BJ (cell line): ENCODE results near the gene KCNG1. TPM values are rescaled to one million over a fixed set of nuclear protein-coding genes. Genes with fewer than 3 reads are reported as not detected.
"Not testable (repeated sequence)": the region's sequence is repeated elsewhere in the genome, so short reads cannot be mapped to it uniquely, and the experiment has no call there.

Experiments used
- CTCF ChIA-PET: fragments of 350-600 bp; formaldehyde crosslinking; extraction: SDS; loops from one replicate; lab custom pipeline; 2021; ENCODE audit warnings: antibody characterized with exemption, inconsistent platforms; lab: Yijun Ruan, JAX
- POLR2A ChIA-PET: fragments of 300-600 bp; sonication (Branson Sonifier 250); formaldehyde crosslinking; extraction: SDS; loops from one replicate; lab custom pipeline; 2021; ENCODE audit warnings: antibody characterized with exemption; lab: Charles Lee
- DNase-seq: peaks from one replicate; pipeline ENCODE4 v3.0.0-alpha.2; 2011; ENCODE audit warnings: low read depth
- H3K27me3 ChIP-seq: 2 replicates; pipeline ENCODE4 v1.6.0; 2011; ENCODE audit warnings: low read length; ENCODE audit not compliant: control insufficient read depth, insufficient read depth
- H3K36me3 ChIP-seq: 2 replicates; pipeline ENCODE4 v1.5.1; 2011; ENCODE audit warnings: low read length; ENCODE audit not compliant: control insufficient read depth, insufficient read depth
- H3K4me3 ChIP-seq: 2 replicates; pipeline ENCODE4 v1.5.1; 2011; ENCODE audit warnings: low read depth, mild to moderate bottlenecking, control low read depth, low read length
- polyA plus RNA-seq: library from polyadenylated mRNA; depleted of rRNA; stranded (reverse); fragments of >200 nt; gene quantifications from 2 replicates; pipeline ENCODE4 v1.2.3, GENCODE V29; 2011
- TF ChIP-seq, protein P1 (sequence below): IDR thresholded peaks from 2 replicates; pipeline ENCODE4 v1.5.1; 2011; ENCODE audit warnings: low read depth, mild to moderate bottlenecking, control low read depth, inconsistent platforms, low read length, moderate library complexity; ENCODE audit not compliant: insufficient read depth

Gene KCNG1
- polyA plus RNA-seq, 1 experiment = 18.2 TPM

DNA sequence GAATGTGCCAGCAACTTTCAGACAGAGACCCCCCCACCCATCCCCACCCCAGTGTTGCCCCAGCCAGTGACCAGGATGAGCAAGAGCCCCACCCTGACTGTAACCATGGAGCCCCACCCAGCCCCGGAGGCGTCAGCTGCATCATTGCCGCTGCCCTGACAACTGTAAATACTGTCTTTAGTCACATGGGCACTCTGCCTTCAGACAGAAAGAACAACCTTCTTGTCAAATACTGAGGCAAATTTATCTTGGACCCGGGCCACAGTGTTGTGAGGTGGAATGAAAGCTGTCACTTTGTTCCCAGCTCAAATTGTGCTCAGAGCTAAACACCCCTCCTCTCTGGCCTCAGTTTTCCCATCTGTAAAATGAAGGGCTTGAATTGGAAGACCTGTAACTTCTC is 40.5 kb downstream of the KCNG1 start:
- POLR2A ChIA-PET = no interaction called here
- CTCF ChIA-PET = interaction anchor here (1.0 to 14.6 kb wide), 18 partner anchors 9 to 651 kb away, joined by 3 to 340 read pairs (median 5); partner anchors contain the start of gene BCAS4
- DNase-seq = peak; percentile 63
- Histone ChIP-seq H3K36me3 (no peaks in the 10 kb centered on the region), H3K4me3 (no peak overlapping the region), H3K27me3 (no peaks in the 10 kb centered on the region)
- TF ChIP-seq, protein P1, sequence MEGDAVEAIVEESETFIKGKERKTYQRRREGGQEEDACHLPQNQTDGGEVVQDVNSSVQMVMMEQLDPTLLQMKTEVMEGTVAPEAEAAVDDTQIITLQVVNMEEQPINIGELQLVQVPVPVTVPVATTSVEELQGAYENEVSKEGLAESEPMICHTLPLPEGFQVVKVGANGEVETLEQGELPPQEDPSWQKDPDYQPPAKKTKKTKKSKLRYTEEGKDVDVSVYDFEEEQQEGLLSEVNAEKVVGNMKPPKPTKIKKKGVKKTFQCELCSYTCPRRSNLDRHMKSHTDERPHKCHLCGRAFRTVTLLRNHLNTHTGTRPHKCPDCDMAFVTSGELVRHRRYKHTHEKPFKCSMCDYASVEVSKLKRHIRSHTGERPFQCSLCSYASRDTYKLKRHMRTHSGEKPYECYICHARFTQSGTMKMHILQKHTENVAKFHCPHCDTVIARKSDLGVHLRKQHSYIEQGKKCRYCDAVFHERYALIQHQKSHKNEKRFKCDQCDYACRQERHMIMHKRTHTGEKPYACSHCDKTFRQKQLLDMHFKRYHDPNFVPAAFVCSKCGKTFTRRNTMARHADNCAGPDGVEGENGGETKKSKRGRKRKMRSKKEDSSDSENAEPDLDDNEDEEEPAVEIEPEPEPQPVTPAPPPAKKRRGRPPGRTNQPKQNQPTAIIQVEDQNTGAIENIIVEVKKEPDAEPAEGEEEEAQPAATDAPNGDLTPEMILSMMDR = no peak

DNA sequence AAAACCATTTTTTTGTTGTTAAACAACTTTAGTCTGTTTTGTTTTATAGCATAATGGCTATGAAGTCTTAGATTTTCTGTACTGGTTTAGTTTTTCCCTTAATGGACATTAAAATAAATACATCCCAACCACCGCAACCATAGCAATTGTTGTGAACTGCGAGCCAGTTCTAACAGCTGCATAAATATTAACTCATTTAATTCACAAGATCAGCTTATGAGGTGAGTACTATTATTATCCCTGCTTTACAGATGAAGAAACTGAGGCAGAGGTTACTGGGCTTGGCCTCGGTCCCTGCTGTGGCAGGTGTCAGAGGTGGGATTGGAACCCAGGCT is 41.2 kb downstream of the KCNG1 start:
- ChIA-PET POLR2A (no interaction called here), CTCF (interaction anchor here (0.9 to 14.6 kb wide), 26 partner anchors 9 to 1101 kb away, joined by 3 to 340 read pairs (median 5); partner anchors contain the start of gene BCAS4)

DNA sequence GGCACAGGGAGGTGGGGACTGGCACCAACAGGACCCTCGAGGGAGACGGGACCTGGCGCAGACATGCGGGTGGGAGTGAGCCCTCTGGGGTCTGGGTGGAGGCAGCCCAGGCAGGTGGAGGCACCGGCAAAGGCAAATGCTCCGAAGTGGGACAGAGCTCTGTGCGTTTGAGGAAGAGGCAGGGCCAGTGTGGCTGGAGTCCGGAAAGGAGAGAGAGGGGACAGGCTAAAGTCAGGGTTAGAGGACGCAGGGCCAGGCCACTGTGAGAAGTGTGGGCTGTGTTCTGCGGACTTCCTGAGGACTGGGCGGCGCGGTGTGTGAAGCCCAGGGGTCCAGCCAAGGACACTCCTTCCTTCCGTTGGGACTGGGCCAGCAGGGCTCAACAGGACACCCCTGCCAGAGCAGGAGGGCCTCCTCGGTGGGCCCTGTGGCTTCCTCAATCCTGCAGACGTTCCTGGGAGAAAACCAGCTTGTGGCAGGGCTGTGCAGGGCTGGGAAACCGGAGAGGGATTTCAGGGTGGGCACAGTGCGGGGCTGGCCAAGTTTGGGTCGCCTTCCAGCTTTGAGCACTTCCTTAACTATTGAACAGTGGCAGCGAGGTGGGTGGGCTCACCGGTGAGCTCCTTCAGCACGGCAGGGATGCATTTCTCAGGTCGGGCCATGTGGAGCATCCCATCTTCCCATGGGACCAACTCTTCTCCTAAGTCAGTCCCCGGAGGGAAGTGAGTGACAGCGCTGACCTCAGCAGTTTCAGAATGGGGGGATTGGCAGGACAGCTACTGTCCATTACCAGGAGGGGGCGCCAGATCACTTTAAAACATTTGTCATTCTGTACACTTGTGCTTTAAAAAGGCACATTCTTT is 41.8 kb downstream of the KCNG1 start:
- no peaks in the 10 kb centered on the region for H3K36me3 ChIP-seq
- no peak overlapping the region for H3K4me3 ChIP-seq
- CTCF ChIA-PET = interaction anchor here (0.7 to 14.6 kb wide), 28 partner anchors 8 to 1102 kb away, joined by 3 to 340 read pairs (median 5); partner anchors contain the start of genes BCAS4, DPM1 and MOCS3
- POLR2A ChIA-PET = no interaction called here
- DNase-seq = no peak
- no peaks in the 10 kb centered on the region for H3K27me3 ChIP-seq
- TF ChIP-seq, protein P1 = peak; percentile 79

More for the DNA sequence above, 41.2 kb downstream of the KCNG1 start:
- Histone ChIP-seq H3K36me3 (no peaks in the 10 kb centered on the region), H3K27me3 (no peaks in the 10 kb centered on the region), H3K4me3 (no peak overlapping the region)
- no peak for DNase-seq
- TF ChIP-seq, protein P1 = no peak

DNA sequence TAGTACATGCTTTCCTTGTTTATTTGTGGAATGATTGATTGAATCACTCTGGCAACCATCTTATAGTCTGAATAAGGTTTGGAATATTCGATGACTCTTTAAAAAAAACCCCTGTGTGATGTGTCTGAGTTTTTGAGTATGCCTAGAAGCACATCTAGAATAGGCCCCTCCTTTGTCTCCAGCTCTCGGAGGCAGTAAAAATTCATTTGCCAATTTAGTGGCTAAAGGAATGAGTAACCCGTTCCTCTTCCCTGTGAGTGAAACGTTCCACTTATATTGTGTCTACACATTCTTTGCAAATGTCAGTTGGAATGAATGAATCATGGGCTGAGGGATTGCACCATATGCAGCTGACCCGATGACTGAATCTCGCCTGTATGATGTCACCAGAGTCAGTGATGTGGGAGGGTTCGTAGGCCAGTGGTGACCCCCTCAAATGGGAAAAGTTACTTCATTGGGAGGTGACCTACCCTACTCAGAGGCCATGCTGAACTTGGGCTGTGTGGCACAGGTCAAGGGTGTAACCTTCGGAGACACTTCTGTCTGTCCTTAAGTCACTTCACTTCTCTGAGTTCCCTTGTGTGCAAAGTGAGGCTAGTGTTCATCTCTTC is 42.7 kb downstream of the KCNG1 start:
- peak; percentile 99 for DNase-seq
- Histone ChIP-seq H3K27me3 (no peaks in the 10 kb centered on the region), H3K4me3 (no peak overlapping the region), H3K36me3 (no peaks in the 10 kb centered on the region)
- CTCF ChIA-PET = interaction anchor here (0.6 to 14.6 kb wide), 10 partner anchors 11 to 406 kb away, joined by 3 to 340 read pairs (median 7); partner anchors contain the start of genes BCAS4, DPM1 and MOCS3
- POLR2A ChIA-PET = no interaction called here
- TF ChIP-seq, protein P1 = no peak

DNA sequence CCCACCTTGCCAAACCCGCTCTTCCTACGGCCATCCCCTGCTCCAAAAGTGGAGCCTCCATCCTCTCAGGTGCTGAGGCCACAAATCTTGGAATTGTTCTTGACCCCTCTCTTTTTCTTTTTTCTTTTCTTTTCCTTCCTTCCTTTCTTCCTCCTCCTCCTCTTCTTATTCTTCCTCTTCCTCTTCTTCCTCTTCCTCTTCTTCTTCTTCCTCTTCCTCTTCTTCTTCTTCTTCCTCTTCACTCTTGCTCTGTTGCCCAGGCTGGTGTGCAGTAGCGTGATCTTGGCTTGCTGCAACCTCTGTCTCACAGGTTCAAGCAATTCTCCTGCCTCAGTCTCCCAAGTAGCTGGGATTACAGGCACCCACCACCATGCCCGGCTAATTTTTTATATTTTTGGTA is 44.4 kb downstream of the KCNG1 start:
- CTCF ChIA-PET = interaction anchor here (1.1 kb wide), 1 partner anchor 47 kb away, joined by 3 read pairs; no protein-coding TSS in a partner anchor
- H3K27me3 ChIP-seq, POLR2A ChIA-PET, H3K4me3 ChIP-seq, DNase-seq, H3K36me3 ChIP-seq: not testable (repeated sequence)
